ENCODE data around the gene FAM117A.

Gene FAM117A

GRCh38 chr17:49783071-49783715, 19.3 kb upstream of the FAM117A start:
- Histone ChIP-seq H3K4me2 (ENCODE audit: low read length) (no peak overlapping the region), H3K27me3 (ENCODE audit: control insufficient read depth, insufficient read depth, low read length) (no peaks in the 10 kb centered on the region), H3K4me1 (ENCODE audit: control insufficient read depth, insufficient read depth, low read length) (peaks cover 27% of the 10 kb centered on the region), H3K36me3 (ENCODE audit: insufficient read depth, low read length) (no peaks in the 10 kb centered on the region), H3K9me3 (replicated peaks; ENCODE audit: low read length) (no peaks in the 10 kb centered on the region), H3K9ac (ENCODE audit: low read depth, low read length) (no peak overlapping the region), H3K4me3 (ENCODE audit: low read length) (no peak overlapping the region)

GRCh38 chr17:49779739-49780231, 15.9 kb upstream of the FAM117A start:
- Histone ChIP-seq H3K27me3 (ENCODE audit: control insufficient read depth, insufficient read depth, low read length) (no peaks in the 10 kb centered on the region), H3K4me1 (ENCODE audit: control insufficient read depth, insufficient read depth, low read length) (peaks cover 25% of the 10 kb centered on the region), H3K9me3 (replicated peaks; ENCODE audit: low read length) (no peaks in the 10 kb centered on the region), H3K36me3 (ENCODE audit: insufficient read depth, low read length) (no peaks in the 10 kb centered on the region), H3K4me3 (ENCODE audit: low read length) (no peak overlapping the region), H3K4me2 (ENCODE audit: low read length) (peak overlapping the region; percentile 65), H3K9ac (ENCODE audit: low read depth, low read length) (peak overlapping the region; percentile 48)

DNA sequence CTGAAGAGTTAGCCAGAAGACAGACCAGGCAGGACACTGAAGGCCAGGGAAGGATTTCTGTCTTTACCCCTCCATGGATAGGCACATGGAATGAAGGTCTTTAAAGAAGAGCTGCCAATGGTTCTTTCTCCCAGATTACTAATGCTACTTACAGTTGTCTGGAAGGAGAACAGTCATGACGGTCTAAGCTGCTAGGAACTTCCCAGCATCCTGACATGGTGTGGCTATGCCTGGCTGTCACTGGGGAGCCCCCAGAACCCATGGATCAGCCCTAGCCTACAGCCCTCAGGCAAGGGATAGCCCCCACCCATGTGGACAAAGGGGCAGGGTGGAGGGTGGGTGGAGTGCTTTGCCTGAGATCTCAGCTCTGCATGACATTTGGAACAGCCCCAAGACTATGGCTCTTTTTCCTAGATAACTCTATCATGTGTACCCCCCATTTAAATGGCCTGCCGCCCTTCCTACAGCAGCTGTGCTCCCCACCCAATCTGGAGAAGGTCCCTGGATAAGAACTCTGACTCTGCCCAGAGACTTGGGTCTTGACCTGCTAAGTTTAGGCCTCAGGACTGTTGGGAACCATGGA, 15.3 kb upstream of the FAM117A start:
- Histone ChIP-seq H3K9ac (ENCODE audit: low read depth, low read length) (peak overlapping the region; percentile 48), H3K36me3 (ENCODE audit: insufficient read depth, low read length) (no peaks in the 10 kb centered on the region), H3K9me3 (replicated peaks; ENCODE audit: low read length) (no peaks in the 10 kb centered on the region), H3K4me3 (ENCODE audit: low read length) (no peak overlapping the region), H3K4me2 (ENCODE audit: low read length) (peak overlapping the region; percentile 65), H3K4me1 (ENCODE audit: control insufficient read depth, insufficient read depth, low read length) (peaks cover 25% of the 10 kb centered on the region), H3K27me3 (ENCODE audit: control insufficient read depth, insufficient read depth, low read length) (no peaks in the 10 kb centered on the region)

- H3K9ac ChIP-seq (ENCODE audit: low read depth, low read length) = no peak overlapping the region
- no peaks in the 10 kb centered on the region for H3K36me3 ChIP-seq (ENCODE audit: insufficient read depth, low read length)
- no peaks in the 10 kb centered on the region for H3K9me3 ChIP-seq (replicated peaks; ENCODE audit: low read length)
- no peaks in the 10 kb centered on the region for H3K27me3 ChIP-seq (ENCODE audit: control insufficient read depth, insufficient read depth, low read length)
- no peak overlapping the region for H3K4me2 ChIP-seq (ENCODE audit: low read length)
- H3K4me3 ChIP-seq (ENCODE audit: low read length) = no peak overlapping the region
- H3K4me1 ChIP-seq (ENCODE audit: control insufficient read depth, insufficient read depth, low read length) = peaks cover 25% of the 10 kb centered on the region
These were observed 13.6 kb upstream of the FAM117A start for GRCh38 chr17:49777563-49777962.

- H3K4me3 ChIP-seq (ENCODE audit: low read length) = no peak overlapping the region
- no peaks in the 10 kb centered on the region for H3K36me3 ChIP-seq (ENCODE audit: insufficient read depth, low read length)
- no peaks in the 10 kb centered on the region for H3K27me3 ChIP-seq (ENCODE audit: control insufficient read depth, insufficient read depth, low read length)
- peaks cover 25% of the 10 kb centered on the region for H3K4me1 ChIP-seq (ENCODE audit: control insufficient read depth, insufficient read depth, low read length)
- H3K4me2 ChIP-seq (ENCODE audit: low read length) = no peak overlapping the region
- no peaks in the 10 kb centered on the region for H3K9me3 ChIP-seq (replicated peaks; ENCODE audit: low read length)
- no peak overlapping the region for H3K9ac ChIP-seq (ENCODE audit: low read depth, low read length)
These were observed 12.8 kb upstream of the FAM117A start for GRCh38 chr17:49776551-49777300.

DNA sequence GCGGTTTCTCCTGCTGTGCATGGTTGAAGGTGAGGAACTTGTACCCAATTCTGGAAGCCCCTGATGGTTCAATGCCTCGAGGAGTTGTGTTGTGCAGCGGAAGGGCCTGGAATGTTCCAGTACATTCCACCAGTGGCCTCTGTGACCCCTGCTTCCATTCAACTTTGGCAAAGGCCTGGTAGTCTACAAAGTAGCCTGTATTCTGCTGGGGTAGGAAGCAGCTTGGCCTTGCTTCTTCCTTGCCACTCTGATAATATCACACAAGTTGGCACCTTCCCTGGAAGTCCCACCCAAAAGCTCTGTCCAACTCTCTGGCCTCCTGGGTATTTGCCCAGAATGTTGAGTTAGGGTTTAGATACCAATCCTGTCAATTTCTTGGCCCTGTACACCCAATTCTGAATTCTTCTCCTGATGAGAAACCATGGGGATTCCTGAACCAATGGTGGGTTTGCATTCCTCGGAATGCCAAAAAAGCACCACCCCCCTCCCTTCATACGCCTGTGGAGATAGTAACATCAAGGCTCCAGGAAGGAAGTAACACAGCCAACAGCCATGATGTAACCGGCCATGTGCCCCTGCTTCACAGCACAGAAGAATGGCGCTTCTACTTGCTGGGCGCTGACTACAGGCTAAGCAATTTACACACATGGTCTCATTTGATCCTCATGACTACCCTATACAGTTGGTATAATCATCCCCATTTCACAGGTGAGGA, 11.8 kb upstream of the FAM117A start:
- no peak overlapping the region for H3K9ac ChIP-seq (ENCODE audit: low read depth, low read length)
- H3K36me3 ChIP-seq (ENCODE audit: insufficient read depth, low read length) = no peaks in the 10 kb centered on the region
- H3K4me1 ChIP-seq (ENCODE audit: control insufficient read depth, insufficient read depth, low read length) = peaks cover 25% of the 10 kb centered on the region
- no peak overlapping the region for H3K4me3 ChIP-seq (ENCODE audit: low read length)
- no peaks in the 10 kb centered on the region for H3K9me3 ChIP-seq (replicated peaks; ENCODE audit: low read length)
- H3K27me3 ChIP-seq (ENCODE audit: control insufficient read depth, insufficient read depth, low read length) = no peaks in the 10 kb centered on the region
- H3K4me2 ChIP-seq (ENCODE audit: low read length) = no peak overlapping the region

GRCh38 chr17:49766918-49767530, 3.1 kb upstream of the FAM117A start:
- H3K9me3 ChIP-seq (replicated peaks; ENCODE audit: low read length) = no peaks in the 10 kb centered on the region
- H3K4me3 ChIP-seq (ENCODE audit: low read length) = no peak overlapping the region
- peaks cover 14% of the 10 kb centered on the region for H3K4me1 ChIP-seq (ENCODE audit: control insufficient read depth, insufficient read depth, low read length)
- peaks cover 63% of the 10 kb centered on the region for H3K27me3 ChIP-seq (ENCODE audit: control insufficient read depth, insufficient read depth, low read length)
- H3K4me2 ChIP-seq (ENCODE audit: low read length) = no peak overlapping the region
- H3K9ac ChIP-seq (ENCODE audit: low read depth, low read length) = no peak overlapping the region
- no peaks in the 10 kb centered on the region for H3K36me3 ChIP-seq (ENCODE audit: insufficient read depth, low read length)

DNA sequence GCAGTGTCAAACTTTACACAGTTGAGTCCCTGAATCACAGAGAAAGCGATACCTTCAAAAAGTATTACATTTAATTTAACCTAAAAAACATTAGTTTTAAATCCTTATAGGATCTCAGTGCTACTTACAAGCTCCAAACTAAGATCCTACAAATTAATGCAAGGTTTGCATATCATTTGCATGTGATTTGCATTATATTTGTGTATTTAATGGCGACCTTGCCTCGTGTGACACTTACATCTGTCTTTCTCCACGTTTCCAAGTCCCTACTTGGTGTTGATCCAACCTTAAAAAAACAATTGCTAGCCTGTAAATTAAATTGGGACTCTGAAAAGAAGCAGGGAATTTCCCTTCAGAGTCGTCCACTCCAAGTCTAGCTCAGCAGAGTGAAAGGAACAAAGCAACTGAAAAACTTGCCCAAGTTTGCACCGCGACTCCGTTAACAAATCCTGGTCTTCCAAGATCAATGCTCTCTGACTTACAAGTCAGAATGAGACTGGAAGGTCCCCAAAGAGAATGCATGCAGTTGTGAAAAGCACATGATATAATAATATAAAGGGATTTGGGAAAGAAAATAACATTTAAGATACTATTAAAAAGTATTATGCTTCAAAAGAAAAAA, 739 bp upstream of the FAM117A start:
- Histone ChIP-seq H3K4me2 (ENCODE audit: low read length) (peak overlapping the region; percentile 76), H3K4me3 (ENCODE audit: low read length) (peak overlapping the region; percentile 66), H3K9me3 (replicated peaks; ENCODE audit: low read length) (no peaks in the 10 kb centered on the region), H3K9ac (ENCODE audit: low read depth, low read length) (no peak overlapping the region), H3K36me3 (ENCODE audit: insufficient read depth, low read length) (no peaks in the 10 kb centered on the region), H3K4me1 (ENCODE audit: control insufficient read depth, insufficient read depth, low read length) (peaks cover 14% of the 10 kb centered on the region), H3K27me3 (ENCODE audit: control insufficient read depth, insufficient read depth, low read length) (peaks cover 79% of the 10 kb centered on the region)

- H3K4me2 ChIP-seq (ENCODE audit: low read length) = peak overlapping the region; percentile 76
- peaks cover 81% of the 10 kb centered on the region for H3K27me3 ChIP-seq (ENCODE audit: control insufficient read depth, insufficient read depth, low read length)
- H3K9ac ChIP-seq (ENCODE audit: low read depth, low read length) = no peak overlapping the region
- peaks cover 14% of the 10 kb centered on the region for H3K4me1 ChIP-seq (ENCODE audit: control insufficient read depth, insufficient read depth, low read length)
- no peaks in the 10 kb centered on the region for H3K36me3 ChIP-seq (ENCODE audit: insufficient read depth, low read length)
- H3K4me3 ChIP-seq (ENCODE audit: low read length) = no peak overlapping the region
- no peaks in the 10 kb centered on the region for H3K9me3 ChIP-seq (replicated peaks; ENCODE audit: low read length)
These were observed 1.6 kb downstream of the FAM117A start for GRCh38 chr17:49762151-49762941.

DNA sequence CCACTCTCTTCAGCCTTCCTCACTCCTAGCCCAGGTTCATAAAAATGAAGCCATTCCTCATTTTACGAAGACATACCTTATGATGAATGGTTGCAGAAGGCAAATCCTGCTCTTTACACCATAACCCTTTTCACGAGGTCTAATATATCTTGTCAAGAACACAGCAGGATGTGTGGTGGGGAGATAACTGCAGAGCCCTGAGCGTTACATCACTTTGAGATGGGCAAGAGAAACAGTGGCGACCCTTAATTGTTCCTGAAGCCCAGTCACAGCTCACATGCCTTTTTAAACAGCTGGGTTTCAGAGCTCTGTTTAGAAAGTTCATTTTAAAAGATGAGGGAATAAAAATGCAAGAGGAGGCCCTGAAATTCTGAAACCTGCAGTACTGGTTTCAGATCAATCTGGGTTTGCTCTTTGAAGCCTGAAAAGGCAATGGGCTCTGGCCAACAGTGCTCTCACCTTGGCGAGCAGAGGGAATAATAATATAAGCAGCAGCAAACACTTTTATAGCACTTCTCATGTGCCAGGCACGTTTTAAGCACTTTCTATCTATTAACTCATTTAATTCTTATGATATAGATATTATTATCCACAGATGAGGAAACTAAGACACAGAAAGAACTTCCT, 2.9 kb downstream of the FAM117A start:
- H3K4me2 ChIP-seq (ENCODE audit: low read length) = no peak overlapping the region
- no peaks in the 10 kb centered on the region for H3K36me3 ChIP-seq (ENCODE audit: insufficient read depth, low read length)
- no peak overlapping the region for H3K9ac ChIP-seq (ENCODE audit: low read depth, low read length)
- H3K9me3 ChIP-seq (replicated peaks; ENCODE audit: low read length) = no peaks in the 10 kb centered on the region
- no peak overlapping the region for H3K4me3 ChIP-seq (ENCODE audit: low read length)
- H3K27me3 ChIP-seq (ENCODE audit: control insufficient read depth, insufficient read depth, low read length) = peaks cover 69% of the 10 kb centered on the region
- peaks cover 14% of the 10 kb centered on the region for H3K4me1 ChIP-seq (ENCODE audit: control insufficient read depth, insufficient read depth, low read length)

Data from skeletal muscle satellite cell (primary cell).